ENCODE data around the gene ZBTB8OS. TPM values are rescaled to one million over a fixed set of nuclear protein-coding genes. Genes with fewer than 3 reads are reported as not detected.

The ZBTB8OS gene
- total and polyA plus RNA-seq, 9 of the 15 experiments (the other 6 are each of a cell fraction or from before 2014, with no cell fraction given): 54.8 to 230 (median 107) TPM

GRCh38 chr1:32650248-32650751 is at the start of gene ZBTB8OS (continued):
- TF ChIP-seq SRSF9 (IDR thresholded peaks at IDR 0.05; ENCODE audit: borderline replicate concordance, low read depth, low read length): no peak
- TF ChIP-seq KDM4B (IDR thresholded peaks at IDR 0.05; ENCODE audit: borderline replicate concordance in 2 of 2, low read depth in 1 of 2): peak in 1 of 2 experiments; percentile 61; a peak in 1 of 4 replicates
- peak; percentile 87 for TF ChIP-seq POLR2B (IDR thresholded peaks at IDR 0.05; ENCODE audit: low read depth, partially characterized antibody)
- TF ChIP-seq TFAM (CRISPR knock-in tag; conservative IDR thresholded peaks at IDR 0.05): no peak
- TF ChIP-seq FOXP1 (CRISPR knock-in tag; IDR thresholded peaks at IDR 0.05): no peak
- no peak for TF ChIP-seq ADNP (tag; IDR thresholded peaks at IDR 0.05)
- no peak for TF ChIP-seq E4F1 (CRISPR knock-in tag; IDR thresholded peaks at IDR 0.05; ENCODE audit: borderline replicate concordance)
- no peak; the same call in 1 of the 2 replicates for TF ChIP-seq ZFX (CRISPR knock-in tag; IDR thresholded peaks at IDR 0.05)
- no peak for TF ChIP-seq KAT2B (IDR thresholded peaks at IDR 0.05; ENCODE audit: low read depth, low read length)
- TF ChIP-seq LCOR (CRISPR knock-in tag; IDR thresholded peaks at IDR 0.05): no peak
- TF ChIP-seq MEF2A (IDR thresholded peaks at IDR 0.05; ENCODE audit: control insufficient read depth, low read depth, low read length): no peak
- TF ChIP-seq, protein P1, sequence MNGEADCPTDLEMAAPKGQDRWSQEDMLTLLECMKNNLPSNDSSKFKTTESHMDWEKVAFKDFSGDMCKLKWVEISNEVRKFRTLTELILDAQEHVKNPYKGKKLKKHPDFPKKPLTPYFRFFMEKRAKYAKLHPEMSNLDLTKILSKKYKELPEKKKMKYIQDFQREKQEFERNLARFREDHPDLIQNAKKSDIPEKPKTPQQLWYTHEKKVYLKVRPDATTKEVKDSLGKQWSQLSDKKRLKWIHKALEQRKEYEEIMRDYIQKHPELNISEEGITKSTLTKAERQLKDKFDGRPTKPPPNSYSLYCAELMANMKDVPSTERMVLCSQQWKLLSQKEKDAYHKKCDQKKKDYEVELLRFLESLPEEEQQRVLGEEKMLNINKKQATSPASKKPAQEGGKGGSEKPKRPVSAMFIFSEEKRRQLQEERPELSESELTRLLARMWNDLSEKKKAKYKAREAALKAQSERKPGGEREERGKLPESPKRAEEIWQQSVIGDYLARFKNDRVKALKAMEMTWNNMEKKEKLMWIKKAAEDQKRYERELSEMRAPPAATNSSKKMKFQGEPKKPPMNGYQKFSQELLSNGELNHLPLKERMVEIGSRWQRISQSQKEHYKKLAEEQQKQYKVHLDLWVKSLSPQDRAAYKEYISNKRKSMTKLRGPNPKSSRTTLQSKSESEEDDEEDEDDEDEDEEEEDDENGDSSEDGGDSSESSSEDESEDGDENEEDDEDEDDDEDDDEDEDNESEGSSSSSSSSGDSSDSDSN (IDR thresholded peaks at IDR 0.05; ENCODE audit: borderline replicate concordance in 1 of 2, low read depth in 2 of 2, low read length in 2 of 2): no peak
- no peak for TF ChIP-seq ZNF780A (CRISPR knock-in tag; IDR thresholded peaks at IDR 0.05)
- TF ChIP-seq, protein P2, sequence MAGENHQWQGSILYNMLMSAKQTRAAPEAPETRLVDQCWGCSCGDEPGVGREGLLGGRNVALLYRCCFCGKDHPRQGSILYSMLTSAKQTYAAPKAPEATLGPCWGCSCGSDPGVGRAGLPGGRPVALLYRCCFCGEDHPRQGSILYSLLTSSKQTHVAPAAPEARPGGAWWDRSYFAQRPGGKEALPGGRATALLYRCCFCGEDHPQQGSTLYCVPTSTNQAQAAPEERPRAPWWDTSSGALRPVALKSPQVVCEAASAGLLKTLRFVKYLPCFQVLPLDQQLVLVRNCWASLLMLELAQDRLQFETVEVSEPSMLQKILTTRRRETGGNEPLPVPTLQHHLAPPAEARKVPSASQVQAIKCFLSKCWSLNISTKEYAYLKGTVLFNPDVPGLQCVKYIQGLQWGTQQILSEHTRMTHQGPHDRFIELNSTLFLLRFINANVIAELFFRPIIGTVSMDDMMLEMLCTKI (IDR thresholded peaks at IDR 0.05; ENCODE audit: partially characterized antibody): no peak
- TF ChIP-seq STAT5A (IDR thresholded peaks at IDR 0.05; ENCODE audit: borderline replicate concordance, low read length): no peak
- no peak; the same call in none of the 2 replicates for TF ChIP-seq DPF2 (IDR thresholded peaks at IDR 0.05)
- TF ChIP-seq RBM14 (IDR thresholded peaks at IDR 0.05; ENCODE audit: borderline replicate concordance, insufficient read depth, low read depth, low read length): no peak
